C4-2B (cell line): ENCODE results near the gene PIP4K2C.
"Not testable (repeated sequence)": the region's sequence is repeated elsewhere in the genome, so short reads cannot be mapped to it uniquely, and the experiment has no call there.

Experiments
- H3K27ac ChIP-seq: fragments of 450-650 bp; 2 replicates; pipeline ENCODE4 v1.5.1; 2017
- CTCF ChIP-seq: fragments of 450-650 bp; conservative IDR thresholded peaks from 2 replicates; pipeline ENCODE4 v1.5.1; 2017; ENCODE audit warnings: mild to moderate bottlenecking
- ZFX ChIP-seq: fragments of 450-650 bp; IDR thresholded peaks from 2 replicates; pipeline ENCODE4 v1.6.1; 2017

The PIP4K2C gene

GRCh38 chr12:57632073-57632957 lies 41.3 kb downstream of the PIP4K2C start:
- TF ChIP-seq CTCF: no peak
- no peak for TF ChIP-seq ZFX
- peak overlapping the region; percentile 57 for H3K27ac ChIP-seq

DNA sequence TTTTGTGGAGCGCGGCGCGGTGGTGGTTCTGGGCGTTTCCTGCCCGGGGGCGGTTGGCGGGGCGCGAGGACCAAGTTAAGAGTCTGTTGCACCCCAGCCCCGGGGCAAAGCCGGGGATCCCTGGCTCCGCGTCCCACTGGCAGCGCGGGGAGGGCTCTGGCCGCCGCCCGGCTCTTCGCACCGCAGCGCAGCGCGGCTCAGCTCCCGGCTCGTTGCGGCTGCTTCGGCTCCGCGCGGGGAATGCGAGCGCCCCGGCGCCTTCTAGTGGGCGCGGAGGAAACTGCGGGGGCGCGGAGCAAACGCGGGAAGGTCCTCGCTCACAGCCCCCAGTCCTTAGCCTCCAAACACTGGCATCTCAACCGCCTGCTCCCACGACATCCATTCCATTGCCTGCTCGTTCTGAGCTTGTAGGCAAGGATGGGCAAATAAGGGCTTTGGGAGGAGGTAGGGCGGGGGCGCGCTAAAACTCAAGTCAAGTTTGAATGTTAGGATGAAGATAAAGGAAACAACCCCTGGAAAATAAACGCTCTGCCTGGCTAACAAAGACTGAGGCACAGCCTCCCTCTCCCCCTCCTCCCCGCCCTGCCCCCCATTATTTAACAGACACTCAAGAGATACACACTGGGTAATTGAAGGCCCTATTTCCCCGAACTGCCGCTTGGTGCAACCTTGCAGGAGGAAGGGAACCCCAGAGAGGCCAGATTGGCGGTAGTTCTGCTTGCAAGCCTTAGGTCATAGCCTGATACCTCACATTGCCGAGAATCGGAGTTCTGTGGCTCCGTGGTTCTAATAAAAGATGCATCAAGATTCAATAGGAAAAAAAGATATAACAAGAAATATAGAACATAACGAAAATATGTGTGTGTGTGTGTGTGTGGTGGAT lies 42.2 kb downstream of the PIP4K2C start, which contains the start of gene B4GALNT1:
Gene B4GALNT1 (minus strand): TSS at position 244 of the 883 bp plus-strand sequence. CDS start 1,069 bp downstream, outside the sequence.
- peak within 1 kb of the TSS; percentile 57 for H3K27ac ChIP-seq
- no peak for TF ChIP-seq ZFX
- TF ChIP-seq CTCF: peak; percentile 97

GRCh38 chr12:57636731-57637130 lies 45.7 kb downstream of the PIP4K2C start:
- H3K27ac ChIP-seq: not testable (repeated sequence)

- no peak overlapping the region for H3K27ac ChIP-seq
- TF ChIP-seq ZFX (no peak), CTCF (peak; percentile 35)
Measured at GRCh38 chr12:57637364-57637763, 46.4 kb downstream of the PIP4K2C start.

- TF ChIP-seq ZFX (no peak), CTCF (no peak)
- H3K27ac ChIP-seq: no peak overlapping the region
Measured at GRCh38 chr12:57638096-57638495, 47.1 kb downstream of the PIP4K2C start.

GRCh38 chr12:57640175-57641042 lies 49.4 kb downstream of the PIP4K2C start:
- no peak overlapping the region for H3K27ac ChIP-seq
- no peak for TF ChIP-seq CTCF
- no peak for TF ChIP-seq ZFX
